OCI-LY7 (cell line): ENCODE measurements around the gene ZC3H18. TPM values are rescaled to one million over a fixed set of nuclear protein-coding genes. Genes with fewer than 3 reads are reported as not detected.

Source experiments
- BruUV-seq: library from RNA; stranded (reverse); fragments of 400-500 nt; replicated peaks from 2 replicates; lab custom pipeline; 2021; lab: Mats Ljungman, UMichigan
- CTCF ChIA-PET: fragments of 300-600 bp; sonication (Branson Sonifier 250); formaldehyde crosslinking; loops from one replicate; lab custom pipeline; 2022; ENCODE audit warnings: antibody characterized with exemption; ENCODE audit not compliant: unreplicated experiment; lab: Charles Lee
- POLR2A ChIA-PET: fragments of 300-600 bp; sonication (Branson Sonifier 250); formaldehyde crosslinking; loops from one replicate; lab custom pipeline; 2022; ENCODE audit warnings: antibody characterized with exemption; lab: Charles Lee
- DNase-seq: peaks from one replicate; pipeline ENCODE4 v3.0.0-alpha.2; 2015; ENCODE audit warnings: low spot score
- H2AFZ ChIP-seq: fragments of 200-600 bp; sonication (generic), shearing (Covaris generic); 2 replicates; pipeline ENCODE4 v1.6.1; 2014; ENCODE audit warnings: mild to moderate bottlenecking, antibody characterized with exemption, low read length, moderate library complexity
- H3K27ac ChIP-seq: fragments of 200-600 bp; sonication (generic); 2 replicates; pipeline ENCODE4 v1.5.1; 2014; ENCODE audit warnings: mixed run types, low read depth, mild to moderate bottlenecking, moderate library complexity, low read length, inconsistent platforms; ENCODE audit not compliant: poor library complexity, severe bottlenecking
- H3K36me3 ChIP-seq: fragments of 200-600 bp; sonication (generic); 2 replicates; pipeline ENCODE4 v1.6.1; 2014; ENCODE audit warnings: mild to moderate bottlenecking, antibody characterized with exemption, low read length, moderate library complexity, mixed read lengths; ENCODE audit not compliant: insufficient read depth
- H3K4me1 ChIP-seq: fragments of 200-600 bp; sonication (generic); 2 replicates; pipeline ENCODE4 v1.5.1; 2014; ENCODE audit warnings: mild to moderate bottlenecking, low read length; ENCODE audit not compliant: insufficient read depth, poor library complexity, severe bottlenecking
- H3K4me2 ChIP-seq: fragments of 200-600 bp; sonication (generic); 2 replicates; pipeline ENCODE4 v1.6.1; 2014; ENCODE audit warnings: mild to moderate bottlenecking, low read length
- H3K4me3 ChIP-seq: fragments of 200-600 bp; sonication (generic); 2 replicates; pipeline ENCODE4 v1.5.1; 2014; ENCODE audit warnings: mild to moderate bottlenecking, low read depth, low read length; ENCODE audit not compliant: poor library complexity, severe bottlenecking
- H3K79me2 ChIP-seq: fragments of 200-600 bp; sonication (generic); 2 replicates; pipeline ENCODE4 v1.6.1; 2016; ENCODE audit warnings: low read depth, mild to moderate bottlenecking, low read length, moderate library complexity, mixed read lengths; ENCODE audit not compliant: insufficient read depth
- H3K9me2 ChIP-seq: fragments of 200-600 bp; sonication (generic); 2 replicates; pipeline ENCODE4 v1.6.1; 2016; ENCODE audit warnings: mild to moderate bottlenecking, low read length, mixed read lengths; ENCODE audit not compliant: insufficient read depth
- H3K9me3 ChIP-seq: fragments of 200-600 bp; sonication (generic); 2 replicates; pipeline ENCODE4 v1.6.1; 2014; ENCODE audit warnings: mild to moderate bottlenecking, mixed run types, low read length, mixed read lengths
- H4K20me1 ChIP-seq: fragments of 200-600 bp; sonication (generic); 2 replicates; pipeline ENCODE4 v1.6.1; 2014; ENCODE audit warnings: mild to moderate bottlenecking, antibody characterized with exemption, low read length, moderate library complexity, mixed read lengths; ENCODE audit not compliant: insufficient read depth
- EZH2phosphoT487 ChIP-seq: fragments of 200-600 bp; sonication (generic); IDR thresholded peaks from 2 replicates; pipeline ENCODE4 v1.6.1; 2018; ENCODE audit warnings: low read depth, borderline replicate concordance, mild to moderate bottlenecking, mixed run types, antibody characterized with exemption, low read length, moderate library complexity, mixed read lengths
- intact Hi-C: fragments of 100-400 bp; cut with micrococcal nuclease; formaldehyde crosslinking; loops from one replicate; pipeline ENCODE4 v1.10.0; 2022; ENCODE audit not compliant: unreplicated experiment
- total RNA-seq, 2 experiments: library from RNA; depleted of rRNA in 1 of 2; stranded (reverse); fragments of >200 nt in 1 of 2; shearing (Covaris generic) in 1 of 2; gene quantifications; 2 replicates each; pipeline ENCODE4 v1.2.3, GENCODE V29; 2014 to 2022
- TF ChIP-seq, protein P1 (sequence below): fragments of 200-600 bp; sonication (generic); conservative IDR thresholded peaks from 2 replicates; pipeline ENCODE4 v1.5.1; 2014; ENCODE audit warnings: mild to moderate bottlenecking, antibody characterized with exemption, low read length, moderate library complexity, mixed read lengths

Gene ZC3H18
- total RNA-seq, 2 experiments from 2014 or later: 22.2 to 79.0 TPM

DNA sequence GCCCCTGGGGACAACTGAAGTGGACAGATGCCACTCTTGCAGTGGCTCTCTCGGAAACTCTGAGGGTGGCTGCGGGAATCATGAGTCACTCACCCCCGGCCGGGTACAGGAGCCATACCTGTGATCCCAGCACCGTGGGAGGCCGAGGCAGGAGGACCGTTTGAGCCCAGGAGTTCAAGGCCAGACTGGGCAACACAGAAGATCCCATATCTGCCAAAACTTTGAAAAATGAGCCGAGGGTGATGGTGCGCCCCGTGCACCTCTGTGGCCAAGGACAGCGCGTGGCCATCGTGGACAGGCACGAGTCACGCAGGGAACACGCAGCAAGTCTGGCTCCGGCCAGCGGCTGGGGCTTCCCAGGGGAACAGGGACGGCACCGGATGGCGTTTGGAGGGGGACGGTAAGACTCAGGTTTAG, 41.3 kb upstream of the ZC3H18 start:
- H2AFZ ChIP-seq: no peak overlapping the region
- no peak overlapping the region for H3K4me3 ChIP-seq
- no peaks in the 10 kb centered on the region for H3K36me3 ChIP-seq
- BruUV-seq: no TSS peak
- H4K20me1 ChIP-seq: no peaks in the 10 kb centered on the region
- peaks cover 6% of the 10 kb centered on the region for H3K4me1 ChIP-seq
- intact Hi-C loops: no loop called here
- POLR2A ChIA-PET: no interaction called here
- no peaks in the 10 kb centered on the region for H3K9me3 ChIP-seq
- no peak for DNase-seq
- TF ChIP-seq EZH2phosphoT487: no peak
- TF ChIP-seq, protein P1, sequence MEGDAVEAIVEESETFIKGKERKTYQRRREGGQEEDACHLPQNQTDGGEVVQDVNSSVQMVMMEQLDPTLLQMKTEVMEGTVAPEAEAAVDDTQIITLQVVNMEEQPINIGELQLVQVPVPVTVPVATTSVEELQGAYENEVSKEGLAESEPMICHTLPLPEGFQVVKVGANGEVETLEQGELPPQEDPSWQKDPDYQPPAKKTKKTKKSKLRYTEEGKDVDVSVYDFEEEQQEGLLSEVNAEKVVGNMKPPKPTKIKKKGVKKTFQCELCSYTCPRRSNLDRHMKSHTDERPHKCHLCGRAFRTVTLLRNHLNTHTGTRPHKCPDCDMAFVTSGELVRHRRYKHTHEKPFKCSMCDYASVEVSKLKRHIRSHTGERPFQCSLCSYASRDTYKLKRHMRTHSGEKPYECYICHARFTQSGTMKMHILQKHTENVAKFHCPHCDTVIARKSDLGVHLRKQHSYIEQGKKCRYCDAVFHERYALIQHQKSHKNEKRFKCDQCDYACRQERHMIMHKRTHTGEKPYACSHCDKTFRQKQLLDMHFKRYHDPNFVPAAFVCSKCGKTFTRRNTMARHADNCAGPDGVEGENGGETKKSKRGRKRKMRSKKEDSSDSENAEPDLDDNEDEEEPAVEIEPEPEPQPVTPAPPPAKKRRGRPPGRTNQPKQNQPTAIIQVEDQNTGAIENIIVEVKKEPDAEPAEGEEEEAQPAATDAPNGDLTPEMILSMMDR: no peak
- no peak overlapping the region for H3K4me2 ChIP-seq
- H3K9me2 ChIP-seq: no peaks in the 10 kb centered on the region
- H3K27ac ChIP-seq: no peak overlapping the region
- CTCF ChIA-PET: no interaction called here
- H3K79me2 ChIP-seq: no peaks in the 10 kb centered on the region

DNA sequence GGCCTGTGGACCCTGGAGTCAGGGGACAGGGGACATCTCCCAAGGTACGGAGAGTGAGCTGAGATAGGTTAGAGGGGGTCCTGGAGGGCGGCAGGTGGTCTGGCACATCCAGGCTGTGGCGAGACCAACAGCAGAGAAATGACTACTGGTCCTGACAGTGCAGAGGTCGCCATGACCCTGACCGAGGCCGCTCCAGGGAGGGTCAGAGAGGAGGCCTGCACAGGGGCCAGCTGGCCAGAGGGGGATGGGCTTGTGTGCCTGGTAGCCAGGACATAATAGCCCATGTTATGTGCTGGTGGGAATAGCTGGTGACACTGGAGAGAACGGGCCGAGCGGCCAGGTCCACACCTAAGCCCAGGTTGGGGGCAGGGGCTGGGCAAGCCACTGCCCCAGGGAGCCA, 40.6 kb upstream of the ZC3H18 start:
- H3K27ac ChIP-seq: no peak overlapping the region
- H3K9me3 ChIP-seq: no peaks in the 10 kb centered on the region
- no peaks in the 10 kb centered on the region for H3K36me3 ChIP-seq
- intact Hi-C loops: no loop called here
- H3K9me2 ChIP-seq: no peaks in the 10 kb centered on the region
- TF ChIP-seq, protein P1: no peak
- TF ChIP-seq EZH2phosphoT487: no peak
- no TSS peak for BruUV-seq
- H3K79me2 ChIP-seq: no peaks in the 10 kb centered on the region
- H3K4me1 ChIP-seq: peaks cover 6% of the 10 kb centered on the region
- no peak overlapping the region for H3K4me2 ChIP-seq
- no peak for DNase-seq
- no peak overlapping the region for H2AFZ ChIP-seq
- ChIA-PET CTCF (no interaction called here), POLR2A (no interaction called here)
- H4K20me1 ChIP-seq: no peaks in the 10 kb centered on the region
- no peak overlapping the region for H3K4me3 ChIP-seq

DNA sequence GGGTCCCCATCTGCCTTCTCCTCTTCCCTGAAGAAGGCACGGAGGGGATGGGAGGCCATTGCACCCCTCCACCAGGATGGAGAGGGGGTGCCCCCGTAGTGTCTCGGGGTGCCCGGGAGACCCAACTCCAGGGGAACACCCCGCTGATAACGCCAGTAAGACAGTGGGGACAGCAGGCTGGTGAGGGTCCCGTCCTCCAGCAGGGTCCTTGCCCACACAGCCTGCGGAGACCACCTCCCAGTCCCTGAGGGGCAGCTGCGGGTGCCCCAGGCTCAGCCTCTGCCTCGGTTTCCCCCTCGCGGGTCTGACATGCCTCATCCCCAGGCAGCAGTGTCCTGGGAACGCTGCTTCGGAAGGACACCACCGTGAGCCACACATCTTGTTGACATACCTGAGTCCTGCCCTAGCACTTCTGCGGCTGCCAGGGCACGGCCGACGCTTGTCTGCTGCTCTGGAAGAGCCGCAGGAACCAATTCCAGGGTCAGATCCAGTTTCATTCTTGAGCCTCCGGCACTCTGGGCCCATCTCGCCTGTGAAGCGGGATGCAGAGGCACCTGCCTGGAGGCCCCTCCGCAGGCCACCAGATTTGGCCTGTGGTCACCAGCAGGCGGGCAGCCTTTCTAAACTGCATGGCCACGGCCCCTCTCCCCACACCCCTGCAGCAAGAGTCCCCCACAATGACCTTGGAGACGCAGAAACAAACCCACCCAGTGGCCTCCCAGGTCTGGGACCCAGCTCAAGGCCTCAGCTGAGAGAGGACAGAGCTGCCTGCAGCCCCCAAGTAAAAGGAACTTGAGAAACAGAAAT, 39.9 kb upstream of the ZC3H18 start:
- POLR2A ChIA-PET: no interaction called here
- no TSS peak for BruUV-seq
- TF ChIP-seq, protein P1: no peak
- no peak for TF ChIP-seq EZH2phosphoT487

More for the DNA sequence above, 39.9 kb upstream of the ZC3H18 start:
- intact Hi-C loops: no loop called here
- H3K4me1 ChIP-seq: peaks cover 10% of the 10 kb centered on the region
- no peak for DNase-seq
- H3K4me3 ChIP-seq: no peak overlapping the region
- H3K36me3 ChIP-seq: 0 out of 2 replicates have a peak, but pooled peaks cover under 1% of the 10 kb centered on the region
- no peak overlapping the region for H3K4me2 ChIP-seq
- H3K9me3 ChIP-seq: no peaks in the 10 kb centered on the region
- H2AFZ ChIP-seq: no peak overlapping the region
- H3K9me2 ChIP-seq: no peaks in the 10 kb centered on the region
- no peaks in the 10 kb centered on the region for H3K79me2 ChIP-seq
- CTCF ChIA-PET: no interaction called here
- H4K20me1 ChIP-seq: no peaks in the 10 kb centered on the region
- H3K27ac ChIP-seq: no peak overlapping the region
